SK-MEL-5 (cell line): ENCODE measurements around the gene GABRB3. TPM values are rescaled to one million over a fixed set of nuclear protein-coding genes. Genes with fewer than 3 reads are reported as not detected.

ENCODE experiments used
- DNase-seq: peaks from one replicate; pipeline ENCODE4 v3.0.0-alpha.2; 2016; ENCODE audit warnings: low read depth, low spot score
- in situ Hi-C: cut with HindIII; loops from 2 replicates; pipeline ENCODE4 v1.10.0; 2016; ENCODE audit warnings: low sequenced_read_pairs, high pct_unique_total_duplicates, low pct_unique_long_range_greater_than_20kb
- total RNA-seq: library from RNA; depleted of rRNA; stranded (reverse); fragments of >200 nt; shearing (Covaris generic); gene quantifications from 2 replicates; pipeline ENCODE4 v1.2.3, GENCODE V29; 2014; rRNA removed

GABRB3 gene
- total RNA-seq, 1 experiment from 2014 or later = 22.2 TPM

DNA sequence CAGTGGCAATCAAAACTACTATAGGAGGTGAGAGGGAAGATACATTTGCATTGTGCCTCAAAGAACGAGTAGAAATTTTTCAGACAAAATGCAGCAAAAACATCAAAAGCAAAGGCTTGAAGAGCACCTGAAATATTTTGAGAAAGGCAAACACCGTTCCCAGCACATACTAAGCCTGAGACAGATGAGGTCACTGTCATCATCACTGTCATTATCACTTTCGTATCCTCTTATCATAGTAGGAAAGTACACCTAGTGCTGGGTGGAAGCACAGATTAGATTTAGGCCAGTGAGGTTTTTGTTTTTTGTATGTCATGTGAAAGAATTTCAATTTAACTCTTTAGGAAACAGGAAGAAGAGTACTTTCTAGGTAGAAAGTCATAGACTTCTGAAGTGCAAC, 222.0 kb downstream of the GABRB3 start:
- no peak for DNase-seq
- in situ Hi-C loops = no loop called here

DNA sequence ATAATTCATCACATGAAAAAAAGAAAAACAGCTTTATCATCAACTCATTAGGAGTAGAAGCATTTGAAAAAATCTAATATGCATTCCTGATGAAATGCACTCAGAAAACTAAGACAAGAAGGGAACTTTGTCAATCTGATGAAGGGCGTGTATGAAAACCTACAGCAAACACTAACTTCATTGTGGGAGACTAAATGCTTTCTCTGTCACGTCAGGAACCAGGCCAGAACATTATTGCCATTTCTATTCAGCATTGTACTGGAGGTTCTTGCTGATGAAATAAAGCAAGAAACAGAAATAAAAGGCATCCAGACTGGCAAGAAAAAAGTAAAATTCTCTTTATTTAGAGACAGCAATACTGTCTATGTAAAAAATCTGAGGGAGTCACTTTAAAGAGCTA, 235.2 kb downstream of the GABRB3 start:
- in situ Hi-C loops = no loop called here

DNA sequence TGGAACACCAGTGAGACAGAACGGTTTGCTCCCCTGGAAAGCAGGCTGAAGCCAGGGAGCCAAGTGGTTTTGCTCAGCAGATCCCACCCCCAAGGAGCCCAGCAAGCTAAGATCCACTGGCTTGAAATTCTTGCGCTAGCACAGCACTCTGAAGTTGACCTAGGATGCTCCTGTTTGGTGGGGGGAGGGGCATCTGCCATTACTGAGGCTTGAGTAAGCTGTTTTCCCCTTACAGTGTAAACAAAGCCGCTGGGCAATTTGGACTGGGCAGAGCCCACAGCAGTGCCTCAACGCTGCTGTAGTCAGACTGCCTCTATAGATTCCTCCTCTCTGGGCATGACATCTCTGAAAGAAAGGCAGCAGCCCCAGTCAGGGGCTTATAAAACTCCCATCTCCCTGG, 241.4 kb downstream of the GABRB3 start:
- DNase-seq = no peak
- in situ Hi-C loops = no loop called here

More for the DNA sequence above, 235.2 kb downstream of the GABRB3 start:
- DNase-seq = peak; percentile 92

DNA sequence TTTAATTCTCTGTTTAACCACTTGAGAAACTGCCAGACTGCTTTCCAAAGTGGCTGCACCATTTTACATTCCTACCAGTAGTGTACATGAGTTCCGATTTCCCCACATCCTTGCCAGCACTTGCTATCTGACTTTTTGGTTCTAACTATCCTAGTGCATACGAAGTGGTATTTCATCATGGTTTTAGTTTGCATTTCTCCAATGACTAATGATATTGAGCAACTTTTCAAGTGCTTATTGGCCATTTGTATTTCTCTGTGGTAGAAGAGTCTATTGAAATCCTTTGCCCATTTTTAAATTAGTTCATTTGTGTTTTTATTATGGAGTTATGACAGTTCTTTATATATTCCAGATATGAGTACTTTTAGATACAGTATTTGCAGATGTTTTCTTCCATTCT, 247.8 kb downstream of the GABRB3 start:
- DNase-seq = no peak
- in situ Hi-C loops = no loop called here

DNA sequence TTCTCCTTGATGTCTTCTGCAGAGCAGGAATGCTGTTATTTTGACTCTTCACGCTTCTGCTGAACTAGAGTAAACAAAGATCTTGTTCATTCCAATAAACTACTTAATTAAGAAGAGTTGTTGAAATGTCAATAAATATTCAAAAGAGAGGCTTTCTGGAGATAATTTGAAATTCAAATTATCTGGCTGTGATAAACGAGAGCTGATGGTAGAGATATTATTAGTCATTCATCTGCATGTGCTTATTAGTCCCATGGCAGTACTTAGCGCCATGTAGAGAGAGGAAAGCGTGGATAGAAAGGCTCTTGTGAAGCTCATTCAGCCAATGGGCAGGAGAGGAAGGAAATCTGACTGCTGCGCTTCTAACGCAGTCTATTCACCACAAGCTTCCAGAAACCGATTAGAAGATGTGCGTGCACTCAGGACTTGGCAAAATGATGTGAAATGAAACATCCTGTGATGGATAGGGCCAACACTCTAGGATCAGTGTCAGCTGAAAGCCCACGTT, 251.1 kb downstream of the GABRB3 start:
- DNase-seq = no peak
- in situ Hi-C loops = no loop called here

DNA sequence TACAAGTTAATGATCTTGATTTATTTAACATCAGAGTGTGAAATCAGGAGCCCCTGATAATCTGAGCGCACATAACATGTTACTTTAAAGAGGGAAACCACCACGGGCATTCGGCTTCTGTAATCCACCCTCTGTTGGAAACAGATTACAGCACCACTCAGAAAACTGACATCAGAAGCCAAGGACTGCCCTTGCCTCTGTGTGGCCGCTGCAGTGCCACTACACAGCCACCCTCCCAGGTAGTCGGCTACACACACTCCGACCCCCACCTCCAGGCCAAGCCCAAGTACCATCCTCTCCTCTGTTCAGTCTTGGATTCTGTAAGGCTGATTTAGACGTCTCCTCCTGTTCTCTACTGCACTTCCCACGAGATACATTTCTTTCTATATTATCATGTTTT, 251.7 kb downstream of the GABRB3 start:
- in situ Hi-C loops = no loop called here
- no peak for DNase-seq

DNA sequence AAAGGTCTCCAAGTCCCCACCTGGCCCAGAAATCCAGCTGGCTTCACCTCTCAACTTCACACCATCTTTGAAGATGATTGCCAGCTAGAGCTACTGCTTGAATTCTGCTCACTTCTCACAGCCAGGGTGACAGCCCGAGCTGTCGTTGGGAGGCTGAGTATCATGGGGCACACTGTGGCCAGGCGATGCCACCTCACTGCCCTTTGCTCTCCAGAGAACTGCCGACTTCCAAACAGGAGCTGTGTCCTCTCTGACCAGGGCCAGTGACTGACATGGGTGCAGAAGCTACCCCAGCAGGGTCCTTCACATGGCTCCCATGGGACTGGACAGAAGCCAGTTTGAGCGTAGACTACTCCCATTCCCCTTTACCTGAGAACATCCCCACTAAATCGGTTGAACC, 254.0 kb downstream of the GABRB3 start:
- in situ Hi-C loops = no loop called here
- DNase-seq = no peak

DNA sequence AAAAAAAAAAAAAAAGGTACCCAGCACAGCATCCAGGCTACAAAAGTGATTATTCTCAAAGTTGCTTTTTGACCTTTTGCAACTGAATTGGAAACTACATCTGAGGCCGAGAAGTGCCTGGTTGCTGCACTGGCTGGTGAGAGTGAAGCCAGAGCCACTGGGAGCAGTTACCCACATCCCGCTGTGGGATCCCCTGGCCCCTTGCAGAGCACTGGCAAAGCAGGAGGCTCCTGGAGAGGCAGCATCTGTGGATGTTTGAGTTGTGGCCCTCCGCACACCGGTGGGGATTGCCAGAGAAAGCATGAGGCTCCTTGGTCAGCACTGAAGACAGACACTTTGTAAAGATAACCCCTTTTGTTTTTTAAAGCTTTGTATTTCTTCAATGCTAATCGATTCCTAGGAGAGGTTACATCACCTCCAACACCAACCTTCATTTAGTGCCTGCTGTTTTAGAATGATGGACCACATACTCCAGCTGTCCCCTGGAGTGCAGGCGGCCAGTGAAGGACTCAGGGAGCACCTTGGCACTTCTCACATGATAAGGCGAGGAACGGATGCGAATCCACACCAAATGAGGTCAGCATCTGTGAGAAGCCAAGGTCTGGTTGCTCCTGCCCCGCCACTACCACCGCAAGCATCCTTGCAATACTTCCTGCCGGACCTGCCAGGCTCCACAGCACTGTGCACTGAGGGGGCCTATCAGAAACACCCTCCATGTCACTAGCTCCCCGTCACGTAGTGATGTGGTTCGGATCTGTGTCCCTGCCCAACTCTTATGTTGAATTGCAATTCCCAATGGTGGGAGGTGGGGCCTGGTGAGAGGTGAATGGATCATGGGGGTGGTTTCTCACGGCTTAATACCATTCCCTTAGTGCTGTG, 256.5 kb downstream of the GABRB3 start:
- no peak for DNase-seq
- in situ Hi-C loops = no loop called here

DNA sequence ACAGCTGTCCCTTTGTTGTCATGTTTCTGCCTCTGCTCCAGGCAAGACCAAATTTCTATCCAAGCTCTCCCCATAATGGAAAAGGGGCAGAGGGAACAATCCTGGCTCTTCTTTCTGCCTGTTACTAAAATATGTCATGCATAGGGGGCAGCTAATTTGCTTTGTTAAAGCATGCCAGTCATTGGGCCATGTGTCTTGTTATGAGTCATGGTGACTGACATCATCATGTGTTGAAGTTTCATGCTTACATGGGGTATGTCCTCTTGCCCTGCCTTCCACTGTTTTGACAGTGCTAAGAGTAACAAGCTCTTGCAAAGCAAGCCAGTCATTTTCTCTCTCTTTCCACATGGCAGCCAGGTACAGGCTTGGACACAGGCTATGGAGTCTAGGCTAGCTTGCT, 268.9 kb downstream of the GABRB3 start:
- in situ Hi-C loops = no loop called here
- DNase-seq = peak; percentile 17

Other genes starting within 250 kb of the GABRB3 start
- 11.1 and 11.6 TPM in 2 replicates for gene GABRA5, start 94.0 kb upstream of the GABRB3 start, total RNA-seq
- 3.1 and 6.3 TPM in 2 replicates for gene GABRG3, start 198.1 kb upstream of the GABRB3 start, total RNA-seq